ENCODE data around the gene NKAIN2.

The NKAIN2 gene

GRCh38 chr6:124479991-124480430 is 676.3 kb downstream of the NKAIN2 start (continued):
- TF ChIP-seq MZF1 (tag by site-specific recombination; IDR thresholded peaks at IDR 0.05; ENCODE audit: borderline replicate concordance): 0 out of 2 replicates have a peak, but pooled peaks have one; percentile 23
- no peak for TF ChIP-seq MYNN (tag by site-specific recombination; IDR thresholded peaks at IDR 0.05; ENCODE audit: borderline replicate concordance)
- TF ChIP-seq ZNF837 (tag by site-specific recombination; IDR thresholded peaks at IDR 0.05): no peak
- TF ChIP-seq ZNF16 (tag by site-specific recombination; IDR thresholded peaks at IDR 0.05; ENCODE audit: low read depth): no peak
- peak; percentile 44; the same call in 1 of the 2 replicates for TF ChIP-seq ZFP37 (tag by site-specific recombination; IDR thresholded peaks at IDR 0.05)
- peak; percentile 30; the same call in 1 of the 2 replicates for TF ChIP-seq WT1 (tag by site-specific recombination; IDR thresholded peaks at IDR 0.05)
- no peak for TF ChIP-seq OVOL3 (tag by site-specific recombination; IDR thresholded peaks at IDR 0.05)
- peak; percentile 73 for TF ChIP-seq BCL6B (tag by site-specific recombination; IDR thresholded peaks at IDR 0.05)
- 0 out of 2 replicates have a peak, but pooled peaks have one; percentile 42 for TF ChIP-seq IKZF3 (tag by site-specific recombination; IDR thresholded peaks at IDR 0.05)
- TF ChIP-seq ZNF362 (tag by site-specific recombination; IDR thresholded peaks at IDR 0.05): peak; percentile 97
- 0 out of 2 replicates have a peak, but pooled peaks have one; percentile 25 for TF ChIP-seq ZNF561 (tag by site-specific recombination; IDR thresholded peaks at IDR 0.05; ENCODE audit: borderline replicate concordance)
- no peak for TF ChIP-seq ZNF274 (IDR thresholded peaks at IDR 0.05; ENCODE audit: low read length)
- no peak for TF ChIP-seq ZNF274 (tag by site-specific recombination; IDR thresholded peaks at IDR 0.05; ENCODE audit: borderline replicate concordance)
- peak; percentile 76 for TF ChIP-seq KLF8 (tag by site-specific recombination; IDR thresholded peaks at IDR 0.05)
- no peak for TF ChIP-seq ZNF112 (tag by site-specific recombination; IDR thresholded peaks at IDR 0.05)
- TF ChIP-seq PATZ1 (tag by site-specific recombination; IDR thresholded peaks at IDR 0.05): no peak
- TF ChIP-seq SP7 (tag by site-specific recombination; IDR thresholded peaks at IDR 0.05): peak; percentile 67
- peak; percentile 86 for TF ChIP-seq INSM2 (tag by site-specific recombination; IDR thresholded peaks at IDR 0.05)
- TF ChIP-seq ZNF433 (tag by site-specific recombination; IDR thresholded peaks at IDR 0.05; ENCODE audit: low read depth): no peak
- TF ChIP-seq ATF2 (tag by site-specific recombination; IDR thresholded peaks at IDR 0.05; ENCODE audit: low read depth): peak; percentile 67; the same call in 1 of the 2 replicates
- peak; percentile 77 for TF ChIP-seq ZNF184 (tag by site-specific recombination; IDR thresholded peaks at IDR 0.05)
- 0 out of 2 replicates have a peak, but pooled peaks have one; percentile 38 for TF ChIP-seq ZNF18 (tag by site-specific recombination; IDR thresholded peaks at IDR 0.05)
- TF ChIP-seq ZNF664 (tag by site-specific recombination; IDR thresholded peaks at IDR 0.05): peak; percentile 80
- no peak for TF ChIP-seq ZNF518A (tag by site-specific recombination; conservative IDR thresholded peaks at IDR 0.05; ENCODE audit: low read depth)
- TF ChIP-seq ZNF404 (tag by site-specific recombination; IDR thresholded peaks at IDR 0.05): no peak
- TF ChIP-seq ZSCAN23 (tag by site-specific recombination; IDR thresholded peaks at IDR 0.05): peak; percentile 80; the same call in 1 of the 2 replicates
